Endothelial cell of umbilical vein (primary cell): ENCODE results near the gene ABCB9.

Experiments used
- EZH2 ChIP-seq: IDR thresholded peaks from 2 replicates; pipeline ENCODE4 v1.6.1; 2012; ENCODE audit warnings: borderline replicate concordance, low read depth, mild to moderate bottlenecking, moderate library complexity, low read length, inconsistent platforms; ENCODE audit not compliant: severe bottlenecking
- POLR2A ChIP-seq: IDR thresholded peaks from 2 replicates; pipeline ENCODE4 v1.6.1; 2012; ENCODE audit warnings: low read depth, mild to moderate bottlenecking, control low read depth, low read length
- POLR2AphosphoS5 ChIP-seq: IDR thresholded peaks from 2 replicates; pipeline ENCODE4 v1.6.1; 2012; ENCODE audit warnings: low read depth, mild to moderate bottlenecking, control low read depth, low read length, moderate library complexity; ENCODE audit not compliant: insufficient read depth
- TF ChIP-seq, protein P1 (sequence below), 2 donors: IDR thresholded peaks; 1 replicate in 1 of 2; 2 replicates in 1 of 2; pipeline ENCODE4 v1.5.1; 2011; ENCODE audit warnings: low read length in 2 of 2, mild to moderate bottlenecking in 2 of 2, moderate library complexity in 2 of 2, control low read depth in 1 of 2, inconsistent platforms in 1 of 2, low read depth in 1 of 2; ENCODE audit not compliant: insufficient read depth in 1 of 2; ENCODE audit errors: extremely low read depth in 1 of 2

DNA sequence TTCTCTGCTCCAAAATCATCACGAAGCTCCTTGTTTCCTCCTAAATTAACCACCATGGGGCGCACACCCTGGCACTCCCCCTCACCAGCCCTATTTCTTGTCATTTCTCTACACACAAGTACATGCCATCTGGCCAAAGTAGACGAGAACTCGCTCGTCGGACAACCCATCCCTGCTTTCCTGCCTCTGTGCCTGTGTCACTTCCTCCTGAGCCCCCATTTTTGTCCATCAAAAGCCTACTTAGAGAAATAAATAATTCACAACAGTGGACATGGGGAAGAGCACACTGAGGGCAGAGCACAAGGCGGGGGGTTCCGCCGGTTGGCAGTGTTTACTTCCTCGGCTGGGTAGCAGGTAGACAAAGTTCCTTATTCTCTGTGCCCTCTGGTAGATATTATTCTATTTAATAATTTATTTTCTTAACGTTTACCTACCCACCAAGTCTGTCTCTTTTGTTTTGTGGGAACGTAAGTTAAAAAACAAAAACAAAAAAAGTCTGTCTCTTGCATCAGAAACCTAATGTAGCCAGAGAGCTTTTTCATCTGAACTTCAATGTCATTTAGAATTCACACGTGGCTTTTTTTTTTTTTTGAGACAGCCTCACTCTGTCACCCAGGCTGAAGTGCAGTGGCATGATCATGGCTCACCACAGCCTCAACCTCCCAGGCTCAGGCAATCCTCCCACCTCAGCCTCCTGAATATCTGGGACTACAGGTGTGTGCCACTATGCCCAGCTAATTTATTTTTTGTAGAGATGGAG is 76.3 kb downstream of the ABCB9 start:
- TF ChIP-seq, protein P1, sequence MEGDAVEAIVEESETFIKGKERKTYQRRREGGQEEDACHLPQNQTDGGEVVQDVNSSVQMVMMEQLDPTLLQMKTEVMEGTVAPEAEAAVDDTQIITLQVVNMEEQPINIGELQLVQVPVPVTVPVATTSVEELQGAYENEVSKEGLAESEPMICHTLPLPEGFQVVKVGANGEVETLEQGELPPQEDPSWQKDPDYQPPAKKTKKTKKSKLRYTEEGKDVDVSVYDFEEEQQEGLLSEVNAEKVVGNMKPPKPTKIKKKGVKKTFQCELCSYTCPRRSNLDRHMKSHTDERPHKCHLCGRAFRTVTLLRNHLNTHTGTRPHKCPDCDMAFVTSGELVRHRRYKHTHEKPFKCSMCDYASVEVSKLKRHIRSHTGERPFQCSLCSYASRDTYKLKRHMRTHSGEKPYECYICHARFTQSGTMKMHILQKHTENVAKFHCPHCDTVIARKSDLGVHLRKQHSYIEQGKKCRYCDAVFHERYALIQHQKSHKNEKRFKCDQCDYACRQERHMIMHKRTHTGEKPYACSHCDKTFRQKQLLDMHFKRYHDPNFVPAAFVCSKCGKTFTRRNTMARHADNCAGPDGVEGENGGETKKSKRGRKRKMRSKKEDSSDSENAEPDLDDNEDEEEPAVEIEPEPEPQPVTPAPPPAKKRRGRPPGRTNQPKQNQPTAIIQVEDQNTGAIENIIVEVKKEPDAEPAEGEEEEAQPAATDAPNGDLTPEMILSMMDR (IDR thresholded peaks at IDR 0.05; ENCODE audit: extremely low read depth in 1 of 2, insufficient read depth in 1 of 2, low read depth in 1 of 2, low read length in 2 of 2) = no peak
- no peak for TF ChIP-seq POLR2A
- no peak for TF ChIP-seq POLR2AphosphoS5
- TF ChIP-seq EZH2 = no peak
